ENCODE data around the gene JAZF1. TPM values are rescaled to one million over a fixed set of nuclear protein-coding genes. Genes with fewer than 3 reads are reported as not detected.
A peak's percentile ranks its signal among the peaks of the same experiment; 100 is the strongest.

JAZF1 gene
- total and polyA plus RNA-seq, 4 donors, result 5.2 to 16.5 (median 10.7) TPM

DNA sequence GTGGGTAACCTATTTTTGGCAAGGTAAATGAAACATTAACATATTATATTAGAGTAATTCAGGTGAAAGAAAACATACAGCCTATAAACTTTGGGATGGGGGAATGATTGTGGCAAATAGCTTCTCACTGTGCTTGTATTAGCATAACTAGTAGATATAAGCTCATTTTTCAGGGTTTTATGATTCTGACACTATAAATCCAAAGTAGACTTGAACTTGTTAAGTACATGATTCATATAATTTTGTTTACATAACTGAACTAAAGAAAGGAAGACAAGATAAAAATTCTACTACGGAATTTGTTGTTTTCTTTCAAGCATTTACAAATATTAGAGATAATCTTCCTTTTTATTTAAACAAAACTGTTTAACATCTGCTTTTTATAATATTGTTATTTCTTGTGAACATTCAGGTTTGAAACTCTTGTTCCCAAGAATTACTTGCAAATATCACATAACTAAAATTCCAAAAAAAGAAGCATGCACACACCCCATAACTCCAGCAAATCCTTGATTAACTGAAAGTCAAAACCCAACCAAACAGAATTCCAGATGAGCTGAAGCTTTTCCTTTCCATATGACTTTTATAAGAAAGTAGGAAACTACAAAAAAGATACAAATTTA lies 142.3 kb downstream of the JAZF1 start:
- no peak for DNase-seq
- no peak overlapping the region for H3K4me3 ChIP-seq
- 62 to 78% methylated on average over 1 of the region's 1 CpG for WGBS, 2 donors
- no peak overlapping the region for H3K9ac ChIP-seq (ENCODE audit: insufficient read depth in 1 of 2, low read length in 2 of 2)
- TF ChIP-seq, protein P1, sequence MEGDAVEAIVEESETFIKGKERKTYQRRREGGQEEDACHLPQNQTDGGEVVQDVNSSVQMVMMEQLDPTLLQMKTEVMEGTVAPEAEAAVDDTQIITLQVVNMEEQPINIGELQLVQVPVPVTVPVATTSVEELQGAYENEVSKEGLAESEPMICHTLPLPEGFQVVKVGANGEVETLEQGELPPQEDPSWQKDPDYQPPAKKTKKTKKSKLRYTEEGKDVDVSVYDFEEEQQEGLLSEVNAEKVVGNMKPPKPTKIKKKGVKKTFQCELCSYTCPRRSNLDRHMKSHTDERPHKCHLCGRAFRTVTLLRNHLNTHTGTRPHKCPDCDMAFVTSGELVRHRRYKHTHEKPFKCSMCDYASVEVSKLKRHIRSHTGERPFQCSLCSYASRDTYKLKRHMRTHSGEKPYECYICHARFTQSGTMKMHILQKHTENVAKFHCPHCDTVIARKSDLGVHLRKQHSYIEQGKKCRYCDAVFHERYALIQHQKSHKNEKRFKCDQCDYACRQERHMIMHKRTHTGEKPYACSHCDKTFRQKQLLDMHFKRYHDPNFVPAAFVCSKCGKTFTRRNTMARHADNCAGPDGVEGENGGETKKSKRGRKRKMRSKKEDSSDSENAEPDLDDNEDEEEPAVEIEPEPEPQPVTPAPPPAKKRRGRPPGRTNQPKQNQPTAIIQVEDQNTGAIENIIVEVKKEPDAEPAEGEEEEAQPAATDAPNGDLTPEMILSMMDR (IDR thresholded peaks at IDR 0.05; ENCODE audit: control extremely low read depth, extremely low read depth), result no peak
- no peaks in the 10 kb centered on the region for H3K9me3 ChIP-seq (ENCODE audit: control insufficient read depth in 4 of 4, insufficient read depth in 3 of 4, low read length in 3 of 4)
- no peak for ATAC-seq (ENCODE audit: insufficient read depth, low FRiP score)
- no peaks in the 10 kb centered on the region for H3K27me3 ChIP-seq (ENCODE audit: control insufficient read depth in 3 of 3, insufficient read depth in 3 of 3, low read length in 2 of 3)
- peaks cover 0 to 2% (median 0%) of the 10 kb centered on the region in 4 donors for H3K36me3 ChIP-seq (ENCODE audit: control insufficient read depth in 4 of 4, insufficient read depth in 4 of 4, low read length in 4 of 4)
- no peak overlapping the region for H3K27ac ChIP-seq (ENCODE audit: low read depth in 1 of 2, low read length in 1 of 2)
- peaks cover 0 to 7% (median 0%) of the 10 kb centered on the region in 5 donors for H3K4me1 ChIP-seq (ENCODE audit: control insufficient read depth in 5 of 5, insufficient read depth in 5 of 5, low read length in 5 of 5)

DNA sequence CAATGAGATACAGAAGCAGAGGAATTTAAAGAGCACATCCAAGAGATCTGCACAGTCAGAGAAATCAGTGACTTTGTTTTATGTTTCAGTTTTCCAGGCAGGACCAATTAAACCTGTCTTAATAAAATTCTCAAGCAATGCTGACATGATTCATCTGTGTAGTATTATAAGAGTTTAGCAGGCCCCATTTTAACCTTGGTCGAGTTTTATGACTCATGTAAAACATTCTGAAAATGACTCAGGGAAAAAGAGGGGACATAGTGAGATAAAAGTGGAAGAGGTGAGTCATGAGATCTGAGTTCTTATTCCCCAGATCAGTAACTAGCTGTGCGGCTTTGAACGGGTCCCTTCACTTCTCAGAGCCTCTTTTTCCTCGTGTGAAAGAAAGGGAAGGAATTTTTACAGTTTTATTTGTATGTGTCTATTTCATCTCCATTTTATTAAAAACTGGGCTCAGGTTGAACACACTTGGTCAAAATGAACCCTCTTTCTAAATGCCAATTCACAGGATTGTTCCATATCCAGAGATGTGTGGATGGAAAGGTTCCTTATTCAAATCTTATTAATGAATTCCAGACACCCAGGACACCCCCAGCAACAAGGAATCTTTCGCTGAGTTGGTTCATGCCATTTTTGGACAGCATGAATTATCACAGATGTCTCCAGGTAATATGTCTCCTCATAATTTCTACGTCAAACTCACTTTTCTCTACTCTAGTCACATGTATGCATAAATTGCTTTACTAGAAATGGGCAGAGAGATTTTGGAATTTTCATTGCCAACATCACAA lies 143.2 kb downstream of the JAZF1 start:
- DNase-seq, result no peak

GRCh38 chr7:28036696-28037095 lies 143.9 kb downstream of the JAZF1 start:
- Histone ChIP-seq H3K9me3 (ENCODE audit: control insufficient read depth in 4 of 4, insufficient read depth in 3 of 4, low read length in 3 of 4) (no peaks in the 10 kb centered on the region), H3K27ac (ENCODE audit: low read depth in 1 of 2, low read length in 1 of 2) (peak overlapping the region; percentile 70 to 76), H3K27me3 (ENCODE audit: control insufficient read depth in 3 of 3, insufficient read depth in 3 of 3, low read length in 2 of 3) (no peaks in the 10 kb centered on the region), H3K4me3 (no peak overlapping the region), H3K4me1 (ENCODE audit: control insufficient read depth in 5 of 5, insufficient read depth in 5 of 5, low read length in 5 of 5) (peaks cover 0 to 10% (median 4%) of the 10 kb centered on the region in 5 donors), H3K9ac (ENCODE audit: insufficient read depth in 1 of 2, low read length in 2 of 2) (no peak overlapping the region), H3K36me3 (ENCODE audit: control insufficient read depth in 4 of 4, insufficient read depth in 4 of 4, low read length in 4 of 4) (no peaks in the 10 kb centered on the region)
- TF ChIP-seq, protein P1 (IDR thresholded peaks at IDR 0.05; ENCODE audit: control extremely low read depth, extremely low read depth), result no peak
- WGBS, 2 donors, result 86 to 95% methylated on average over 3 of the region's 3 CpGs
- ATAC-seq (ENCODE audit: insufficient read depth, low FRiP score) (no peak), DNase-seq (no peak)

More for the DNA sequence above, 143.2 kb downstream of the JAZF1 start:
- TF ChIP-seq, protein P1 (IDR thresholded peaks at IDR 0.05; ENCODE audit: control extremely low read depth, extremely low read depth), result no peak
- H3K27me3 ChIP-seq (ENCODE audit: control insufficient read depth in 3 of 3, insufficient read depth in 3 of 3, low read length in 2 of 3), result no peaks in the 10 kb centered on the region
- WGBS, 2 donors, result 64 to 80% methylated on average over 6 of the region's 6 CpGs
- H3K4me3 ChIP-seq, result no peak overlapping the region
- no peaks in the 10 kb centered on the region for H3K9me3 ChIP-seq (ENCODE audit: control insufficient read depth in 4 of 4, insufficient read depth in 3 of 4, low read length in 3 of 4)
- H3K9ac ChIP-seq (ENCODE audit: insufficient read depth in 1 of 2, low read length in 2 of 2), result no peak overlapping the region
- peaks cover 0 to 2% (median 0%) of the 10 kb centered on the region in 4 donors for H3K36me3 ChIP-seq (ENCODE audit: control insufficient read depth in 4 of 4, insufficient read depth in 4 of 4, low read length in 4 of 4)
- H3K27ac ChIP-seq (ENCODE audit: low read depth in 1 of 2, low read length in 1 of 2), result peak overlapping the region in 1 of 2 donors; percentile 76
- H3K4me1 ChIP-seq (ENCODE audit: control insufficient read depth in 5 of 5, insufficient read depth in 5 of 5, low read length in 5 of 5), result peaks cover 0 to 10% (median 2%) of the 10 kb centered on the region in 5 donors
- peak; percentile 82 for ATAC-seq (ENCODE audit: insufficient read depth, low FRiP score)

Measured in lung (tissue), 12 donors.